OCI-LY7 (cell line): Measurements from ENCODE around the gene STAT1. TPM values are rescaled to one million over a fixed set of nuclear protein-coding genes. Genes with fewer than 3 reads are reported as not detected.

Experiments
- BruUV-seq: library from RNA; stranded (reverse); fragments of 400-500 nt; replicated peaks from 2 replicates; lab custom pipeline; 2021; lab: Mats Ljungman, UMichigan
- CTCF ChIA-PET: fragments of 300-600 bp; sonication (Branson Sonifier 250); formaldehyde crosslinking; loops from one replicate; lab custom pipeline; 2022; ENCODE audit warnings: antibody characterized with exemption; ENCODE audit not compliant: unreplicated experiment; lab: Charles Lee
- POLR2A ChIA-PET: fragments of 300-600 bp; sonication (Branson Sonifier 250); formaldehyde crosslinking; loops from one replicate; lab custom pipeline; 2022; ENCODE audit warnings: antibody characterized with exemption; lab: Charles Lee
- DNase-seq: peaks from one replicate; pipeline ENCODE4 v3.0.0-alpha.2; 2015; ENCODE audit warnings: low spot score
- H2AFZ ChIP-seq: fragments of 200-600 bp; sonication (generic), shearing (Covaris generic); 2 replicates; pipeline ENCODE4 v1.6.1; 2014; ENCODE audit warnings: mild to moderate bottlenecking, antibody characterized with exemption, low read length, moderate library complexity
- H3K27ac ChIP-seq: fragments of 200-600 bp; sonication (generic); 2 replicates; pipeline ENCODE4 v1.5.1; 2014; ENCODE audit warnings: mixed run types, low read depth, mild to moderate bottlenecking, moderate library complexity, low read length, inconsistent platforms; ENCODE audit not compliant: poor library complexity, severe bottlenecking
- H3K36me3 ChIP-seq: fragments of 200-600 bp; sonication (generic); 2 replicates; pipeline ENCODE4 v1.6.1; 2014; ENCODE audit warnings: mild to moderate bottlenecking, antibody characterized with exemption, low read length, moderate library complexity, mixed read lengths; ENCODE audit not compliant: insufficient read depth
- H3K4me1 ChIP-seq: fragments of 200-600 bp; sonication (generic); 2 replicates; pipeline ENCODE4 v1.5.1; 2014; ENCODE audit warnings: mild to moderate bottlenecking, low read length; ENCODE audit not compliant: insufficient read depth, poor library complexity, severe bottlenecking
- H3K4me2 ChIP-seq: fragments of 200-600 bp; sonication (generic); 2 replicates; pipeline ENCODE4 v1.6.1; 2014; ENCODE audit warnings: mild to moderate bottlenecking, low read length
- H3K4me3 ChIP-seq: fragments of 200-600 bp; sonication (generic); 2 replicates; pipeline ENCODE4 v1.5.1; 2014; ENCODE audit warnings: mild to moderate bottlenecking, low read depth, low read length; ENCODE audit not compliant: poor library complexity, severe bottlenecking
- H3K79me2 ChIP-seq: fragments of 200-600 bp; sonication (generic); 2 replicates; pipeline ENCODE4 v1.6.1; 2016; ENCODE audit warnings: low read depth, mild to moderate bottlenecking, low read length, moderate library complexity, mixed read lengths; ENCODE audit not compliant: insufficient read depth
- H3K9me2 ChIP-seq: fragments of 200-600 bp; sonication (generic); 2 replicates; pipeline ENCODE4 v1.6.1; 2016; ENCODE audit warnings: mild to moderate bottlenecking, low read length, mixed read lengths; ENCODE audit not compliant: insufficient read depth
- H3K9me3 ChIP-seq: fragments of 200-600 bp; sonication (generic); 2 replicates; pipeline ENCODE4 v1.6.1; 2014; ENCODE audit warnings: mild to moderate bottlenecking, mixed run types, low read length, mixed read lengths
- H4K20me1 ChIP-seq: fragments of 200-600 bp; sonication (generic); 2 replicates; pipeline ENCODE4 v1.6.1; 2014; ENCODE audit warnings: mild to moderate bottlenecking, antibody characterized with exemption, low read length, moderate library complexity, mixed read lengths; ENCODE audit not compliant: insufficient read depth
- EZH2phosphoT487 ChIP-seq: fragments of 200-600 bp; sonication (generic); IDR thresholded peaks from 2 replicates; pipeline ENCODE4 v1.6.1; 2018; ENCODE audit warnings: low read depth, borderline replicate concordance, mild to moderate bottlenecking, mixed run types, antibody characterized with exemption, low read length, moderate library complexity, mixed read lengths
- intact Hi-C: fragments of 100-400 bp; cut with micrococcal nuclease; formaldehyde crosslinking; loops from one replicate; pipeline ENCODE4 v1.10.0; 2022; ENCODE audit not compliant: unreplicated experiment
- total RNA-seq, 2 experiments: library from RNA; depleted of rRNA in 1 of 2; stranded (reverse); fragments of >200 nt in 1 of 2; shearing (Covaris generic) in 1 of 2; gene quantifications; 2 replicates each; pipeline ENCODE4 v1.2.3, GENCODE V29; 2014 to 2022
- TF ChIP-seq, protein P1 (sequence below): fragments of 200-600 bp; sonication (generic); conservative IDR thresholded peaks from 2 replicates; pipeline ENCODE4 v1.5.1; 2014; ENCODE audit warnings: mild to moderate bottlenecking, antibody characterized with exemption, low read length, moderate library complexity, mixed read lengths

STAT1 gene
- total RNA-seq, 2 experiments from 2014 or later: 23.0 to 23.1 TPM

DNA sequence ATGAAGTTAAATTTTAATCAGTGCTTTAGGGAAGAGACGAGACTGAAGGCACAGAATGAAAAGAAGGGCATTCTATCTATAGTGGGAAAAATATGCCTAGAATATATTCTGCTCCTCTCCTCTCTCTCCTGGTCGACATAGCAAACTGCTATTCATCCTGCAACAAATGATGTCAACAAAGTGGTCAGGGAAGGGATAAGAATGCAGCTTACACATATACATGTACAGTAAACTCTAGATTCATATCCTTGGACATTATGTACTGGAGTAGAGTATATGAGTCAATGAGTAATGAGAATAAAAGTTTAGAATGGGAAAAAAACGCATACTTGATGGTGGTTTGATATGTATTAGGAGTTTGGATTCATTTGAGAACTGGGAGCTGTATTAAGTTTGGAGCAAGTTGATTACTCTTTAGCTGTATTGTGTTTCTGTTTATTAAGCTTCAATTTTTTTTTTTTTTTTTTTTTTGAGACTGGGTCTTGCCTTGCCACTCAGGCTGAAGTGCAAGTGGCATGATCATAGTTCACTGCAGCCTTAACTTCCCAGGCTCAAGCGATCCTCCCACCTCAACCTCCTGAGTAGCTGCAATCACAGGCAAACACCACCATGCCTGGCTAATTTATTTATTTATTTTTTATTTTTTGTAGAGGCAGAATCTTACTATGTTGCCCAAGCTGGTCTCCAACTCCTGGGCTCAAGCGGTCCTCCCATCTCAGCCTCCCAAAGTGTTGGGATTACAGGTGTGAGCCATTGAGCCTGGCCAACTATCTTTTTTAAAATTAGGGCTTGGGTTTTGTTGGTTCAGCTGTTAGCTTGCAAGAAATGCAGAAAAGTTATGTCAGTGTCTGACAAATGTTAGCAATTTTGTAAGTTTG lies 53.8 kb downstream of the STAT1 start:
- TF ChIP-seq EZH2phosphoT487: no peak
- TF ChIP-seq, protein P1, sequence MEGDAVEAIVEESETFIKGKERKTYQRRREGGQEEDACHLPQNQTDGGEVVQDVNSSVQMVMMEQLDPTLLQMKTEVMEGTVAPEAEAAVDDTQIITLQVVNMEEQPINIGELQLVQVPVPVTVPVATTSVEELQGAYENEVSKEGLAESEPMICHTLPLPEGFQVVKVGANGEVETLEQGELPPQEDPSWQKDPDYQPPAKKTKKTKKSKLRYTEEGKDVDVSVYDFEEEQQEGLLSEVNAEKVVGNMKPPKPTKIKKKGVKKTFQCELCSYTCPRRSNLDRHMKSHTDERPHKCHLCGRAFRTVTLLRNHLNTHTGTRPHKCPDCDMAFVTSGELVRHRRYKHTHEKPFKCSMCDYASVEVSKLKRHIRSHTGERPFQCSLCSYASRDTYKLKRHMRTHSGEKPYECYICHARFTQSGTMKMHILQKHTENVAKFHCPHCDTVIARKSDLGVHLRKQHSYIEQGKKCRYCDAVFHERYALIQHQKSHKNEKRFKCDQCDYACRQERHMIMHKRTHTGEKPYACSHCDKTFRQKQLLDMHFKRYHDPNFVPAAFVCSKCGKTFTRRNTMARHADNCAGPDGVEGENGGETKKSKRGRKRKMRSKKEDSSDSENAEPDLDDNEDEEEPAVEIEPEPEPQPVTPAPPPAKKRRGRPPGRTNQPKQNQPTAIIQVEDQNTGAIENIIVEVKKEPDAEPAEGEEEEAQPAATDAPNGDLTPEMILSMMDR: no peak

DNA sequence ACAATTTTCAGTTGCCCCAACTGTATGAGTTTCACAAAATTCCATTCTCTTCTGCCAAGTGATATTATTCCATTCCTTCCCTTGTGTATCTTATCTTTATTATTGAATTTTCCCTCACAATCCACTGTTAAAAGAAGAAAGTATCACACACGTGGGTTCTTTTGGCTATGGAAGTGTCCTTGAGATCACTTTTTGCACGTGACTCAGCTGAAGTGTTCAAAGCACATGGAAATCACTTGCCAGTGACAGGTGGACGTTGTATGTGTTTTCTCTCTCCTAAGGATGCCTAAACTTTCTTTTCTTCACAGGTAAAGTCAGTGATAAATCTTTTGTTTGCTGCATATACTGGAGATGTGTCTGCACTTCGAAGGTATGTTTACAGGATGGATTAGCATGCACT lies 60.7 kb downstream of the STAT1 start:
- no peaks in the 10 kb centered on the region for H3K79me2 ChIP-seq
- ChIA-PET CTCF (no interaction called here), POLR2A (no interaction called here)
- H3K27ac ChIP-seq: no peak overlapping the region
- H2AFZ ChIP-seq: no peak overlapping the region
- no peak overlapping the region for H3K4me2 ChIP-seq
- no peaks in the 10 kb centered on the region for H3K9me3 ChIP-seq
- intact Hi-C loops: no loop called here
- TF ChIP-seq EZH2phosphoT487: no peak
- TF ChIP-seq, protein P1: no peak
- no peaks in the 10 kb centered on the region for H3K4me1 ChIP-seq
- H3K9me2 ChIP-seq: no peaks in the 10 kb centered on the region
- no peak overlapping the region for H3K4me3 ChIP-seq
- DNase-seq: no peak
- H3K36me3 ChIP-seq: no peaks in the 10 kb centered on the region
- BruUV-seq: no TSS peak
- no peaks in the 10 kb centered on the region for H4K20me1 ChIP-seq

More for the DNA sequence above, 53.8 kb downstream of the STAT1 start:
- Histone ChIP-seq H3K4me1 (no peaks in the 10 kb centered on the region), H3K4me2 (no peak overlapping the region), H3K36me3 (peaks cover 30% of the 10 kb centered on the region), H3K9me3 (no peaks in the 10 kb centered on the region), H4K20me1 (no peaks in the 10 kb centered on the region), H3K9me2 (no peaks in the 10 kb centered on the region), H2AFZ (no peak overlapping the region), H3K4me3 (no peak overlapping the region), H3K27ac (no peak overlapping the region), H3K79me2 (no peaks in the 10 kb centered on the region)
- intact Hi-C loops: no loop called here
- CTCF ChIA-PET: interaction anchor here (0.6 kb wide), 1 partner anchor 26 kb away, joined by 3 read pairs; no protein-coding TSS in a partner anchor
- no TSS peak for BruUV-seq
- no peak for DNase-seq
- POLR2A ChIA-PET: interaction anchor here (0.7 to 1.3 kb wide), 6 partner anchors 8 to 512 kb away, joined by 3 to 6 read pairs (median 4); no protein-coding TSS in a partner anchor

DNA sequence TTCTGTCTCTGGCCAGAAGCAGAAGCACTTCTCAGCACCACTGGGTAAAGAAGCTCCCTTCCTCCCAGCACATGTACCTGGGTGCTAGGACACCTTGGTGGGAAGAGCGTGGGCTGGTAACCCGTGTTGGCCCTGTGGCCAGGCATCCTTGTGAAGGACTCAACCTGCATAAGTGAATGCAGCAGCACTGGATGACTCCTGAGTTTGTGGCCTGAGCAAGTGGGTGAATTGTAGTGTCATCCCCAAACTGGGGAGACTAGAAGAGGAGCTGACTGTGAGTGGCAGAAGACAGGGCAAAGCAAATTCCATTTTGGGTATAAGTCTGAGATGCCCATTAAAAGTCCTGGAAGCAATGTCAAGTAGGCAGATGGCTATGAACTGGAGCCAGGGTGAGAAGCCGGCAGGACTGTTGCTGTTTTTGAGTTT lies 63.4 kb downstream of the STAT1 start:
- no TSS peak for BruUV-seq
- ChIA-PET CTCF (no interaction called here), POLR2A (interaction anchor here (1.4 kb wide), 1 partner anchor 18 kb away, joined by 5 read pairs; no protein-coding TSS in a partner anchor)
- DNase-seq: no peak
- Histone ChIP-seq H3K27ac (no peak overlapping the region), H4K20me1 (no peaks in the 10 kb centered on the region), H3K9me3 (no peaks in the 10 kb centered on the region), H2AFZ (no peak overlapping the region), H3K4me1 (no peaks in the 10 kb centered on the region), H3K4me2 (no peak overlapping the region), H3K36me3 (no peaks in the 10 kb centered on the region), H3K4me3 (no peak overlapping the region), H3K79me2 (no peaks in the 10 kb centered on the region), H3K9me2 (no peaks in the 10 kb centered on the region)
- TF ChIP-seq, protein P1: no peak
- TF ChIP-seq EZH2phosphoT487: no peak
- intact Hi-C loops: no loop called here
